Cardiac fibroblast (primary cell): ENCODE results near the gene SLC27A1.
"Not testable (repeated sequence)": the region's sequence is repeated elsewhere in the genome, so short reads cannot be mapped to it uniquely, and the experiment has no call there.

ENCODE experiments used
- DNase-seq, 2 donors: peaks; one replicate each; pipeline versions ENCODE4 v3.0.0 to v3.0.0-alpha.2; 2010; ENCODE audit warnings: low read depth in 2 of 2
- H3K4me3 ChIP-seq, 2 donors: replicated peaks in 1 of 2; 1 replicate in 1 of 2; 2 replicates in 1 of 2; pipeline ENCODE4 v1.5.1; 2011; ENCODE audit warnings: low read depth in 2 of 2, low read length in 2 of 2, mild to moderate bottlenecking in 2 of 2, moderate library complexity in 1 of 2
- CTCF ChIP-seq: IDR thresholded peaks from one replicate; pipeline ENCODE4 v1.5.1; 2011; ENCODE audit warnings: low read depth, mild to moderate bottlenecking, low read length, inconsistent platforms

Gene SLC27A1

GRCh38 chr19:17469092-17469480 is 1.2 kb upstream of the SLC27A1 start:
- no peak for DNase-seq
- peak overlapping the region; percentile 47 to 78 for H3K4me3 ChIP-seq
- no peak for TF ChIP-seq CTCF

GRCh38 chr19:17469481-17470067 is 750 bp upstream of the SLC27A1 start:
- H3K4me3 ChIP-seq: peak overlapping the region; percentile 51 to 78
- DNase-seq: peak; percentile 96 to 98
- no peak for TF ChIP-seq CTCF

- TF ChIP-seq CTCF: no peak
- DNase-seq: no peak
- H3K4me3 ChIP-seq: peak overlapping the region; percentile 73 to 78
Observed at GRCh38 chr19:17471410-17472125, 1.2 kb downstream of the SLC27A1 start.

GRCh38 chr19:17473041-17473440 is 2.7 kb downstream of the SLC27A1 start:
- peak; percentile 76 to 77 for DNase-seq
- no peak overlapping the region for H3K4me3 ChIP-seq
- TF ChIP-seq CTCF: no peak

- H3K4me3 ChIP-seq: not testable (repeated sequence)
Observed at GRCh38 chr19:17475011-17475540, 4.8 kb downstream of the SLC27A1 start.

GRCh38 chr19:17475541-17476115 is 5.3 kb downstream of the SLC27A1 start:
- no peak overlapping the region for H3K4me3 ChIP-seq
- peak; percentile 50 to 76 for DNase-seq
- no peak for TF ChIP-seq CTCF

More at GRCh38 chr19:17475011-17475540, 4.8 kb downstream of the SLC27A1 start:
- not testable (repeated sequence) for DNase-seq

- peak; percentile 56 to 86 for DNase-seq
- TF ChIP-seq CTCF: no peak
- no peak overlapping the region for H3K4me3 ChIP-seq
Observed at GRCh38 chr19:17479325-17479791, 9.0 kb downstream of the SLC27A1 start.
